IPS-18c (cell line): ENCODE data around the gene COPZ1.
"Not testable (repeated sequence)": the region's sequence is repeated elsewhere in the genome, so short reads cannot be mapped to it uniquely, and the experiment has no call there.

Experiments
- H3K4me3 ChIP-seq: 2 replicates; pipeline ENCODE4 v1.7.0; 2013; ENCODE audit warnings: low read depth, mild to moderate bottlenecking, low read length, moderate library complexity; ENCODE audit not compliant: insufficient read depth
- H3K9me3 ChIP-seq: one replicate; pipeline ENCODE4 v1.6.1; 2013; ENCODE audit warnings: mild to moderate bottlenecking, low read length, moderate library complexity; ENCODE audit not compliant: control insufficient read depth, insufficient read depth

The COPZ1 gene

GRCh38 chr12:54351341-54351740, 26.4 kb downstream of the COPZ1 start:
- H3K4me3 ChIP-seq, result no peak overlapping the region; the same call in 1 of the 2 replicates
- H3K9me3 ChIP-seq, result no peaks in the 10 kb centered on the region

DNA sequence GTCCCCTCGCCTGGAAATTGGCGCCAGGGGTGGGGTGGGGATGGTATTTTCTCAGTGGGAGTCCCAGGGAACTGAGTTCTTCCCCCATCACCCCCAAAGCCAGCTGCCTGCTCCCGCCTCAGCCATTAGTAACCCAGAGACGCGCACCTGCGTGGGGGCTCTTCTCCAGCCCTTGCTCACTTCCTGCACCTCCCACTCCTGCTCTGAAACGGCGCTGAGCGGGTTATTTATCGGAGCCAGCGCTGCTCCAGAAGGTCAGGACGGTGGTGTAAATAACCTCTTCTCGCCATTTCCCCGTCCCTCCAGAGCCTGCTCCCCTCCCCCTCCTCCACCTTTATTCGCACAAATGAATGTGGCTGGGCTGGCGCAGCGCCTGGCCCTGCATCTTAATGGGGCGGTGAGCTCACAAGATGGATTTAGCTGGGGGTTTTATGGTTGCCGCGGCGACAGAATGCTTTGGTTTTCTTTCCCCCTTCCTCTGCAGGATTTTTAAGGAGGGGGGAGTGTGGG, 27.1 kb downstream of the COPZ1 start:
- Histone ChIP-seq H3K4me3 (peak overlapping the region; percentile 52), H3K9me3 (no peaks in the 10 kb centered on the region)

GRCh38 chr12:54352891-54353874, 28.3 kb downstream of the COPZ1 start:
- Histone ChIP-seq H3K9me3 (no peaks in the 10 kb centered on the region), H3K4me3 (peak overlapping the region; percentile 52; the same call in 1 of the 2 replicates)

- H3K4me3 ChIP-seq, H3K9me3 ChIP-seq: not testable (repeated sequence)
Observed at GRCh38 chr12:54354271-54354670, 29.3 kb downstream of the COPZ1 start.

DNA sequence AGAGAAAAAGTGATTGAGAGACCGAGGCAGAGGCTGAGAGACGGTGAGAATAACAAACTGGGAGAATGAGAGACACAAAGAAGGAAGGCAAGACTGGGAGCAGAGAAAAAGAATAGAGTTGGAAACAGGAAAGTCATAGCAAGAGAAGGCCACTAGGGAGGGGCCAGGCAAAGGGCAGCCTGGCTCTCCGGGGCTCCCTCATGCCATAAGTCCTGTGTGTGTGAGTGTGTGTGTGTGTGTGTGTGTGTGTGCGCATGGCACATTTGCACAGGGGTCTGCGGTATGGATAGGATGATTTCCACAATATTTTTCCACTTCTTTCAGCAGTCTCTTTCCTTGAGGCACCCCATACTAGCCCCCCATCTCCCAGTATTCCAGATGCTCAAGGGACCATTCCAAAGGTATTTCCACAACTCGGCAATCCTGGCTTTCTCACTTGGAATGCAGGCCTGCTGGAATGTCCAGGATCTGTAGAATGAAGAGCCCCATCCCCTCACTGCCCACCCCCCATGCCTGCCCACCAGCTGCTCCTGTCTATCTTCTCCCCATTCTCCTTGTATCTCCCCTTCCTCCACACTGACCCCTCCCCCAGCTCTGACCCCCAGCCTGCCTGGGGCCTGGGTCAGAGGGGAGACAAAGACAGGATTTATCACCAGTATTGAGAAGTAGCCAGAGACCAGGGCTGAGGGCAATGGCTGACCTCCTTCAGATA, 30.3 kb downstream of the COPZ1 start:
- H3K4me3 ChIP-seq, result no peak overlapping the region
- H3K9me3 ChIP-seq, result no peaks in the 10 kb centered on the region

- H3K9me3 ChIP-seq, result no peaks in the 10 kb centered on the region
- H3K4me3 ChIP-seq, result no peak overlapping the region
Observed at GRCh38 chr12:54356228-54356627, 31.3 kb downstream of the COPZ1 start.

GRCh38 chr12:54356951-54357356, 32.0 kb downstream of the COPZ1 start:
- Histone ChIP-seq H3K4me3 (peak overlapping the region; percentile 20; the same call in 1 of the 2 replicates), H3K9me3 (no peaks in the 10 kb centered on the region)

- H3K9me3 ChIP-seq, result no peaks in the 10 kb centered on the region
- peak overlapping the region; percentile 20 for H3K4me3 ChIP-seq
Observed at GRCh38 chr12:54357506-54358190, 32.7 kb downstream of the COPZ1 start.

- peak overlapping the region; percentile 86 for H3K4me3 ChIP-seq
Observed at GRCh38 chr12:54358191-54358944, 33.4 kb downstream of the COPZ1 start.

GRCh38 chr12:54358945-54359761, 34.2 kb downstream of the COPZ1 start:
- Histone ChIP-seq H3K9me3 (no peaks in the 10 kb centered on the region), H3K4me3 (peak overlapping the region; percentile 86)

More at GRCh38 chr12:54358191-54358944, 33.4 kb downstream of the COPZ1 start:
- H3K9me3 ChIP-seq, result no peaks in the 10 kb centered on the region

DNA sequence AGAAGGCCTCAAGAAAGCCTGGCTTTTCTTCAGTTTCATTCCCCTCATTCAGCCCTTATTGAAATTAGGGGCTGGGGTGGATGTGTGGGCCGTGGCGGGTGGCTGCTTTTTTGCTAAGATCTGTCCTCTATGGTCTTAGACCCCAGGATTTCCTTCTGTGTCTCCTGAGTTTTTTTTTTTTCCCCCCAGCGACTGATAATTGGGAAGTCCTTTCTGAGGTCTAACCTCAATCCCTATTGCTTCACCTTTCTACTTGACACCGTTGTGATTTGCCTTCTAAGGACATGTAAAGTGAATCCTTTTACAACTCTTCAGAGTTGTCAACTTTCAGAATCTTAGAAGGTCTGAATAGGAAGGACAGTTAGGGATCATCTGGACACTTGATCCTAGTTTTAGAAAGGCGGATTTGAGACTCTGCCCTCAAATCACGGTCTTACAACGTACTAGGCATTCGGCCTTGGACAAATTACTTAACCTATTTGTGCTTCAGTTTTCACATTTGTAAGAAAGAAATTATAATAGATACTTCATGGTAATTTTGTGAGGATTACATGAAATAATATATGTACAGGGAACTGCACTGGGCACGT, 34.9 kb downstream of the COPZ1 start:
- peak overlapping the region; percentile 48 for H3K4me3 ChIP-seq
- no peaks in the 10 kb centered on the region for H3K9me3 ChIP-seq

DNA sequence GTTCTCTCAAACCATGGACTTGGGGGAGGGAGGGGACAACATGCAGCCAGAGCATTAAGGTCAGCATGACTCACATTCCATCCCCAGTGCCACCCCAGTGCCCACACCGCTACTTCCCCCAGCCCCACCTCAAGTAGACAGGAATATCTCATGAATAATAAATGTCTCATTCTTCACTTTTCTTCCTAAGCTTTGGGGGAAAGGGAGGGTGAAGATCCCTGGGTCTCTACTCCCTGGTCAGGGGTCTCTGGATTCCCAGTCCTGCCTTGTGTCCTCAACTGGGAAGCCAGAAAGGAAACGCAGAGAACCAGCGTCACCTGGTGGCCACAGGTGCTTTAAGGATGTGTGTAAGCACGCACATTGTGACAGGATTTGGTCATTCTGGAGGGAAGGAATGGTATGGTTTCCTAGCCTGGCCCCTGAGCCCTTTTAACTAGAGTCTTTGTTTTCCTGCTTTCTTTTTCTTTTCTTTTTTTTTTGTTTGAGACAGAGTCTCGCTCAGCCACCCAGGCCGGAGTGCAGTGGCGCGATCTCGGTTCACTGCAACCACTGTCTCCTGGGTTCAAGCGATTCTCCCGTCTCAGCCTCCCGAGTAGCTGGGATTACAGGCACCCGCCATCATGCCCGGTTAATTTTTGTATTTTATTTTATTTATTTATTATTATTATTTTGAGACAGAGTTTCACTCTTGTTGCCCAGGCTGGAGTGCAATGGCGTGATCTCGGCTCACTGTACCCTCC, 36.0 kb downstream of the COPZ1 start:
- H3K4me3 ChIP-seq, result no peak overlapping the region

DNA sequence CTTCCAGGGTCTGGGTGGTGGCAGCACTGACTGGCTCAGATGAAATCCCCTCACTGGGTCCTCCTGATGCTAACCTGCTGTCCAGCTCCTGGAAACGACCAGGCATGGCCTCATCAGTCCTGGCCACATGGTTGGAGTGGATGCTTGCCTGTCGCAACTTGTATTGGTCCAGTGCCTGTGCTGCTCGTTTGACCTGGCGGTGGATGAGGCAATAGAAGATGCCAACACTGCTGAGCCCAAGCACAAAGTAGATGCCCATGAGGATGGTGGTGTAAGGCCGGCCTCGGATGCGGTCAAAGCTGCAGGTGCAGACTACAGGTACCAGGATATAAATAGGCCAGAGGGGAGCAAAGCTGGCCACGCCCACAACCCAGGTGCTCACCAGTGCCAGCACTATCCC, 38.1 kb downstream of the COPZ1 start:
- no peak overlapping the region for H3K4me3 ChIP-seq
- H3K9me3 ChIP-seq, result no peaks in the 10 kb centered on the region

More for the DNA sequence above, 36.0 kb downstream of the COPZ1 start:
- no peaks in the 10 kb centered on the region for H3K9me3 ChIP-seq

DNA sequence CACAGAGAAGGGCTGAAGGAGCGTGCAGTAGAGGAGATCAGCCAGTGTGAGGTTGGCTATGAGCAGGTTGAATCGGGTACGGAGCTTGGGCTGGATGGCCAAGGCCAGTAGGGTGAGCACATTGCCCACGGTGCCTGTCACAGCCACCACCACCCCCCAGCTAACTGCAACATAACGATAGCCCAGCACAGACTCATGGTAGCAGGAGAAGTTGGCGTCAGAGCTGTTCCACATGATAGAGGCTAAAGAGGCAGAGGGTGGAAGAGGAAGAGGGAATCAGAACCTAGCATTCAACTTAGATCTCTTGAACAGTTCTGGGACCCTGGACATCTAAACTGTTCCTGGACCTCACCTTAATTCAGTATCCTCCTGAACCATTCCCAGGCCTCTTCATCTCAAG, 38.7 kb downstream of the COPZ1 start:
- no peaks in the 10 kb centered on the region for H3K9me3 ChIP-seq
- no peak overlapping the region for H3K4me3 ChIP-seq

DNA sequence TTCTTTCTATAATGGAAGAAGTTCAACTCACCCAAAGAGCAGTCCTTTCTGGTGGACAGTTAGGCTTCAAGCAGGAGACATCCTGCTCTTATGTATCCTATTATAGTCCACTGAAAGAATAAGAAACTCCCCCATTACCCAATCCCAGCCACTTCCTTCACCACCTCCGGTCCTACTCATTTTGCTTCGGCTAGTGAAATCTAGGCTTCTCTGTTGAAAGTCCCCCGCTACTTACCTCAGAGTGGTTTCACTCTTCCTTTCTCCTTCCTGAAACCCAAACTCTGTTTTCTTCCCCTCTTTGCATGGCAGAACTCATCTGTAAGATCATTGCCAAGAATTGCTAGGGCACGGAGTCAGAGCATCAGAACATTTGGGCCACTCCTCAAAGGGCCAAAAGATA, 39.5 kb downstream of the COPZ1 start, which contains the start of gene GPR84:
TSS of gene GPR84 (minus strand) at position 74 of the 400 bp plus-strand sequence. CDS start 635 bp downstream, outside the sequence.
- Histone ChIP-seq H3K4me3 (no peak within 1 kb of the TSS), H3K9me3 (no peaks in the 10 kb centered on the region)
